KBM-7 (cell line): Measurements from ENCODE around the gene SNAPC4.
A peak's percentile ranks its signal among the peaks of the same experiment; 100 is the strongest.
"Not testable (repeated sequence)": the region's sequence is repeated elsewhere in the genome, so short reads cannot be mapped to it uniquely, and the experiment has no call there.

Source experiments
- DNase-seq: peaks from one replicate; pipeline ENCODE4 v3.0.0-alpha.2; 2015
- in situ Hi-C: fragments of 300-500 bp; cut with MboI; formaldehyde crosslinking; loops from 2 replicates; pipeline ENCODE4 v1.14.3; 2020; ENCODE audit warnings: low sequenced_read_pairs, low pct_unique_long_range_greater_than_20kb, mixed read lengths

SNAPC4 gene

DNA sequence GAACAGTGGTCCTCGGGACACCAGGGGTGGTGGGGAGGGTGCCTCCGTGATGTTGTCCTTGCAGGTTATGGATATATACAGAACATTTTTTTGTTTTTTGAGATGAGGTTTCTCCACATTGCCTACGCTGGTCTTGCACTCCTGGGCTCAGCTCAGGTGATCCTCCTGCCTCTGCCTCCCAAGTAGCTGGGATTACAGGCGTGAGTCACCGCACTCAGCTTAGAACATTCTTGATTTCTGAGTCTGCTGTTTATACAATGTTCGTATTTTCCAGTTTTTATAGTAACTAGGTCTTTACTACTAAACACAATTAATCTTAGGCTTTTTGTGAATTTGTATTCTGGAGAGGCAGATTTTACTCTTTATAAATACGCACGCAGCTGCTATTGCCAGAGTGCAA lies 16.5 kb upstream of the SNAPC4 start:
- in situ Hi-C loops: no loop called here
- DNase-seq: no peak

DNA sequence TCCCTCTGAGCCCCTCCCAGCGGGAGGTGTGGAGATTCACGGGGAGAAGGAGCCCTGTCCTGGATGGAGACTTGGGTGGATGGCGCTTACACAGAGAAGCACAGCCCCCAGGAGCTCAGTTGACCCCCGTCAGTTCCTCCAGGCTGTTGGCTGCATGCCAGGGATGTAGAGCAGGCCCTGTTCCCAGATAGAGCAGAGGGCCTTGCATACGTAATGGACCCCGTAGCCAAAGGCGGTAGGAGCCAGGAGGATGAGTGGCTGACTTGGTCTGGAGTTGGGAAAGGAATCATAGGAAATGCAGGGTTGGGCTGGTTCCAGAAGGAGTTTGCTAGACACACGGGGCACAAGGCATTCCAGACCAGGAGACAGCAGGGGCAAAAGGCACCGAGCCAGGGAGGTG lies 13.0 kb upstream of the SNAPC4 start:
- in situ Hi-C loops: no loop called here
- no peak for DNase-seq

DNA sequence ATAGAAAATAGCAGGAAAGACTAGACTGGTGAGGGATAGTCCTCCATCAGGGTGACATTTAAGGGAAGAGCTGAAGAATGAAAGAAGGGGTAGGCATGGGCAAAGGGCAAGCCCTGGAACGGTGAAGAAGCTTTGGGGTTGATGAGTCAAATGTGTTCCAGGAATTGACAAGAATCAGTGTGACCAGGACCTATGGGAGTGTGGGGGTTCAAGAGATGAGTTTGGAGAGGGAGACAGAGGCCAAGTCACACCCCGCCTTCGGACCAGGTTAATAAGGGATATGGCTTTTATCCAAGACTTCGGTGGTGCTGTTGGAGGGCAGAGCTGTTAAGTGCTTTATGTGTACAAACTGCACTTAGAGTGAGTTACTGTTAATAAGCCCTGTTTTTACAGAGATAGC lies 11.4 kb upstream of the SNAPC4 start:
- in situ Hi-C loops: no loop called here
- DNase-seq: no peak

DNA sequence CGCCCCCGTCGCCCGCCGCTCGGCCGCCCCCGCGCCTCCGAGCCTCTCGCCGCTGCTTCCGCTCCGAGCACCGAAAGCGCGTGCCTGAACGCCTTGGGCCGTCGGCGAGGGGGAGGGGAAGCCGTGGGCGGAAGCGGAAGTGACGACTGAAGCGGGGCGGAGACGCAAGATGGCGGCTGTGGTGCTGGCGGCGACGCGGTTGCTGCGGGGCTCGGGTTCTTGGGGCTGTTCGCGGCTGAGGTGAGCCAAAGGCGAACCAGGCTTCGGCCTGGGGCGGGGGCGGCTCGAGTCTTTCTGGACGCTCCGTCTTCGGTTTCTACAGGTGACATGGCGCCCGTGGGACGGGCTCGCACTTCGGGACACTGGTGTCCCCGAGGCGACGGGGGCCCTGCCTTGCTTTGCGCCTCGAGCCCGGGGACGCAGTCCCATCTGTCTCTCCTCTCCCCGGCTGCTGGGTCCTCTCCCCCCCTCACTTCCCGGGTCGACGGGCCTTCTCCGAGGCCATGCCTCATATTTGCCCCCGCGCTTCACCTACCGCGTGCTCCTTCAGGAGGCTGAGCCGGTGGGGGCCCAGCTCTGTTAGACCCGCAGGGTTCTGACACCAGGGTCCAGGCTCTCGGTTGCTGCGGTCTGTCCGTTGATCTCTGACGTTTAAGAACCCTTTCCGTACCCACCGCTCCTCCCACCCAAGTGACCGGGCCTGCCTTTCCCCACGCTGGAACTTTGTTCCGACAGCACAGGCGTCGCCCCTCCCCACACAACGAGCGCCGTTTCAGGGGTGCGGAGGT lies 10.7 kb upstream of the SNAPC4 start, which contains the start of the genes ENTR1 and PMPCA:
TSS of gene ENTR1 (minus strand) at position 115 of the 788 bp plus-strand sequence. CDS start 217 bp downstream, outside the sequence.
TSS of gene PMPCA (plus strand) at position 159 of the 788 bp plus-strand sequence. CDS start at position 170, 11 bp downstream.
- in situ Hi-C loops: no loop called here
- peak; percentile 88 for DNase-seq

DNA sequence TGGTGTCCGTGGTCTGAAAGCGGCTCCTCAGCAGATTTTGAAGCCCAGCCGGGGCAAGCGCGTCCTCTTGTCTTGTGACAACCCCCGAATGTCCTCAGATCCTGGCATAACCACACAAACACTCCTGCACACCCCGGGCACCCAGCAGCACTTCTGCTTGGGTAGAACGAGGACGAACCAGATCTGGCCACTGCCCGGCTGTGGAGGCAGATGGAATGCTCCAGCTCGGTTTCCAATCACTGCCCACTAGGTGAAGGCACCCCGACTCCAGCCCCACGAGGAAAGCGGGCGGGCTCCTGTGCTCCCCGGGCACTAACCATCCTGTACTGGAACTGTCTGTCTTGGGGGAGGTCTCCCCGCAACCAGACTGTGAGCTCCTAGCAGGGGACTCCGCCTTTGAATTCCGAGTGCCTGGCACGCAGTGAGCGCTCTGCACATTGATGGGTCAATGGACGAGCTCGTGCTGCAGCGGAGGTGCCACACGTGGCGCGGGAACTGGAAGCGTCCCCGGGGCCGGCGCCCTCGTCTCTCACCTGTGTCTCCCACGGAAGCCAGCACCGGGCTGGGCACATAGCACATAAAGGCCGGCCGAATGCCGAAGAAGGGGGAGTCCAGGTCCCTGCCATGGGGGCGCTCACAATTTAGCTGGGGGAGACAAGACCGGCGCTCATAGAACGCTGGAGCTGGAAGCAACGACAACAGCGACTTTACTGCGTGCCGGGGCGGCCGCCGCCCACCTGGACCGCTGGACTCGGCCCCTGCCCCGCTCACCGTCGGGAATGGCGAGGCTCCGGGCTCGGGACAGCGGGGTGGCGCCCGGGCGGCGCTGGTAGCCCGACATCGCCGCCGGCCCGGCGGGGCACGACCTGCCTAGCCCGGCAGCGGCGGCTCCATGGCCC lies 9.8 kb upstream of the SNAPC4 start:
- in situ Hi-C loops: no loop called here

GRCh38 chr9:136407911-136408310 lies 7.9 kb upstream of the SNAPC4 start:
- no peak for DNase-seq
- in situ Hi-C loops: no loop called here

More for the DNA sequence above, 9.8 kb upstream of the SNAPC4 start:
- DNase-seq: peak; percentile 36

GRCh38 chr9:136407061-136407460 lies 7.1 kb upstream of the SNAPC4 start:
- DNase-seq, in situ Hi-C loops: not testable (repeated sequence)

DNA sequence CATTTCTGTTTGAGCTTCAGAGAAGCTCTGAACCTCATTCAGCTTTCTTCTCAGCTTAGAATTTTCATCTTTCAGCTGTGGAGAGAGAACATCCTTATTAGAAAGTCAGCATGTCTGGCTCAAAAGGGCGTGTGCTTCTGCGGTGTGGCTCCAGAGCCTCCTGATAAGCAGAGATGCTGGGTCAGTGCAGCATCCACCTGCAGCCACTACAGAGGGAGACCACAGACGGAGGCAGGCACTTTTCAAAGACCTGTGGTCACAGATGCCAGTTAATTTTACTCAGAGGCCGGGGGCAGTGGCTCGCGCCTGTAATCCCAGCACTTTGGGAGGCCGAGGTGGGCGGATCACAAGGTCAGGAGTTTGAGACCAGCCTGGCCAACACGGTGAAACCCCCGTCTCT lies 5.9 kb upstream of the SNAPC4 start:
- DNase-seq, in situ Hi-C loops: not testable (repeated sequence)

DNA sequence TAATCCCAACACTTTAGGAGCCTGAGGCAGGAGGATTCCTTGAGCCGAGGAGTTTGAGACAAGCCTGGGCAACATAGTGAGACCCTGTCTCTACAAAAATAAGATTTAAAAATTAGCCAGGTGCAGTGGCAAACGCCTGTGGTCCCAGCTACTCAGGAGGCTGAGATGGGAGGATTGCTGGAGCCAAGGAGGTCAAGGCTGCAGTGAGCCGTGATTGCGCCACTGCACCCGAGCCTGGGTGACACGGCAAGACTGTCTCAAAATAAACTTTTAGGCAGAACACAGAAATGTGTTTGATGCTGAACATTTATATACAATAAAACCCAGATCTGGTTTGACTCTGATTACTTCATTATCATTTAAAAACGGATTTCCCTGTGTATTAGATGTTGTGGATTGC lies 5.5 kb upstream of the SNAPC4 start:
- in situ Hi-C loops: no loop called here
- no peak for DNase-seq

DNA sequence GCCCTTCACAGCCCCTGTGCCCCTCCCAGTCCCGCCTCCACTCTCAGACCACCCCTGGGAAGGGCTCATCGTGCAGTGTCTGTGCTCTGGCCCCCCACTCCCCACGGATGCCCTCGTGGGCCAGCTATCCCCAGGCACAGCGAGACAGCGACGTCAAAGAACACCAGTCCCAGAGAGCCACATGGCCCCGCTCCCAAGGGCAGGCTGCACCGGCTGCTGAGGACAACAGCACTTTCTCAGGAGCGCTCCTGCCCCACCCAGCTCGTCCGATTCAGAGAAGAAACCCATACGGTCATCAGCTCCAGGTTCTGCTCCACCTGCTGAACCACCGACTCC lies 4.8 kb upstream of the SNAPC4 start:
- DNase-seq: no peak
- in situ Hi-C loops: no loop called here

GRCh38 chr9:136403915-136404800 lies 4.2 kb upstream of the SNAPC4 start:
- DNase-seq: no peak
- in situ Hi-C loops: no loop called here

- in situ Hi-C loops: no loop called here
- DNase-seq: no peak
Observed at GRCh38 chr9:136403538-136403914, 3.6 kb upstream of the SNAPC4 start.

DNA sequence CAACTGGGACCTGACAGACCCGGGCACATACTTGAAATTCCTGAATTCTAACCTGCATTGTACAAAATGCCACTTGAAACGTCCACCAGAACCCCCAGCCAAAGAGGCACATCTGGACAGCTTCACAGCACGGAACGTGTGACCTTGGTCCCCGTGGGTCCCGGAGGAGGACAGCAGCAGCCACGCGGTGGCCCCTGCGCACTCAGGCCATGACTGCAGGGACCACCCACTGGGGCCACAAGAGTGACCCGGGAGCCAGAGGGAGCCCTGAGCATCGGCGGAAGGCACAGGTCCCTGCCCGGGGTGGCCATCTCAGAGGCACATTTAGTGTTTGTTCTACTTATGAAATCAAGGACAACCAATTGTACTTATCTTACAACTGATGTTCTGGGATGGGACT lies 2.1 kb upstream of the SNAPC4 start:
- in situ Hi-C loops: no loop called here
- DNase-seq: no peak

- DNase-seq: no peak
- in situ Hi-C loops: no loop called here
Observed at GRCh38 chr9:136401173-136401922, 1.4 kb upstream of the SNAPC4 start.

GRCh38 chr9:136399176-136400037 lies 563 bp downstream of the SNAPC4 start:
- DNase-seq: peak; percentile 30
- in situ Hi-C loops: no loop called here

- in situ Hi-C loops: no loop called here
- no peak for DNase-seq
Observed at GRCh38 chr9:136398286-136398685, 1.7 kb downstream of the SNAPC4 start.

- in situ Hi-C loops: no loop called here
Observed at GRCh38 chr9:136397643-136398042, 2.3 kb downstream of the SNAPC4 start.

GRCh38 chr9:136396219-136396515 lies 3.8 kb downstream of the SNAPC4 start:
- DNase-seq: no peak
- in situ Hi-C loops: no loop called here

More at GRCh38 chr9:136397643-136398042, 2.3 kb downstream of the SNAPC4 start:
- no peak for DNase-seq
